H7 (cell line): Measurements from ENCODE around the gene REXO4. TPM values are rescaled to one million over a fixed set of nuclear protein-coding genes. Genes with fewer than 3 reads are reported as not detected.

ENCODE experiments used
- DNase-seq: peaks from one replicate; pipeline ENCODE4 v3.0.0; 2012
- H3K27me3 ChIP-seq: 2 replicates; pipeline ENCODE4 v1.6.0; 2011; ENCODE audit warnings: mild to moderate bottlenecking, low read length; ENCODE audit not compliant: control insufficient read depth, insufficient read depth
- H3K36me3 ChIP-seq: replicated peaks from 2 replicates; pipeline ENCODE4 v1.5.1; 2011; ENCODE audit warnings: low read length; ENCODE audit not compliant: control insufficient read depth, insufficient read depth
- H3K4me3 ChIP-seq: 2 replicates; pipeline ENCODE4 v1.5.1; 2011; ENCODE audit warnings: low read depth, mild to moderate bottlenecking, control low read depth, low read length, moderate library complexity; ENCODE audit not compliant: insufficient read depth
- total RNA-seq: library from RNA; depleted of rRNA; stranded (reverse); fragments of >200 nt; shearing (Covaris generic); gene quantifications from 2 replicates; pipeline ENCODE4 v1.2.3, GENCODE V29; 2014; rRNA removed

The REXO4 gene
- total RNA-seq, 1 experiment from 2014 or later = 28.5 TPM

DNA sequence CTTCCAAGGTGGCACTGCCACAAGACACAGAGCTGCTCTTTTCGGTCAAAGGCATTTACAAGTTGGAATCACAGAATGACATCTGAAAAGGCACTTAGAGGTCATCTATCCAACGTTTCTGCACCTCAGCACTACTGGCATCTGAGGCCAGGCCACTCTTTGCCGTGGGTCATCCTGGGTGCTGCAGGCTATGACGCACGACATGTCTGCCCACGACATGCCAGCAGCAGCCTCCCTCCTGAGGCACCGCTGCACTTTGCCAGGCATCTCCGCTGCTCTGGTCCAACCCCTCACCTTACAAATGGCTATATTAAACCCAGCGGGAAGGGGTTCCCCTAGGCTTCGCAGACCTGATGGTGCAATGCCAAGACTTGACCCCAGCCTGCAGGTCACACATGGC lies 50.0 kb downstream of the REXO4 start:
- DNase-seq = no peak
- Histone ChIP-seq H3K36me3 (peaks cover 51% of the 10 kb centered on the region), H3K4me3 (no peak overlapping the region), H3K27me3 (no peaks in the 10 kb centered on the region)

DNA sequence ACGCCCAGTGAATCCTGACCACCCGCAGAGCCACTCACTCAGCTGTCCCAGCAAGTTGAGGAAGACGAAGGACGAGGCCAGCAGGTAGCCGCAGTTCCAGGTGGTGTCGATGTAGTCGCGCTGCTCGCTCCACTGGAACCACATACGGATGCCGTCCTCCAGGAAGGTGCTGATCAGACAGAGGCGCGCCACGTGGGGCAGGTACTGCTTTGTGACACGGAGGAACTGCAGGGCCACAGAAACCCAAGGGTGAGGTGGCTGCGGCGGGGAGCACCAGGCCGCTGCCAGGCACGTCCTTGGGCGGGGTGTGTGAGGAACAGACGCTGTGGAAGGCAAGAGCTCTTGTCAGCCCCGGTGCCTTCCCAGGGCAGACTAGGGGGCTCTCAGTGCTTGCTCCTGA lies 50.6 kb downstream of the REXO4 start:
- H3K36me3 ChIP-seq = peaks cover 55% of the 10 kb centered on the region
- DNase-seq = no peak
- no peak overlapping the region for H3K4me3 ChIP-seq
- H3K27me3 ChIP-seq = no peaks in the 10 kb centered on the region

DNA sequence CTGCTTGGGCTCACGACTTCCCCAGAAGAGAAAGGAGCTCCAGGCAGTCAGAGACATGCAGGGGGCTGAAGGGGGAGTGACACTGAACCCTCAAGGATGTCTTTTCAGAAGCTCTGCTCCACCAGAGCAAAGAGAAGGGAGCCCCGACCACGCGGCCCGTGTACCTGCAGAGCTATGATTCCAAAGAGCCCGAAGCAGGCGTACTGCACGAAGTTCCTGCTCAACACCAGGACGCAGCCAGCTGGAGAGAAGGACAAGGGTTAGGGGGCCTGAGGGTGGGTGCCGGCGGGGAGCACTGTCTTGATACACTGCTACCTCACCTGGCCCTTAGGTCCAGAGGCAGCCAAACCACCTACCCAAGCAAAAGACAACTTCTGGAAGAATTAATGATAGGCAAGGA lies 51.4 kb downstream of the REXO4 start:
- no peak for DNase-seq
- Histone ChIP-seq H3K4me3 (no peak overlapping the region), H3K27me3 (no peaks in the 10 kb centered on the region), H3K36me3 (peaks cover 57% of the 10 kb centered on the region)

DNA sequence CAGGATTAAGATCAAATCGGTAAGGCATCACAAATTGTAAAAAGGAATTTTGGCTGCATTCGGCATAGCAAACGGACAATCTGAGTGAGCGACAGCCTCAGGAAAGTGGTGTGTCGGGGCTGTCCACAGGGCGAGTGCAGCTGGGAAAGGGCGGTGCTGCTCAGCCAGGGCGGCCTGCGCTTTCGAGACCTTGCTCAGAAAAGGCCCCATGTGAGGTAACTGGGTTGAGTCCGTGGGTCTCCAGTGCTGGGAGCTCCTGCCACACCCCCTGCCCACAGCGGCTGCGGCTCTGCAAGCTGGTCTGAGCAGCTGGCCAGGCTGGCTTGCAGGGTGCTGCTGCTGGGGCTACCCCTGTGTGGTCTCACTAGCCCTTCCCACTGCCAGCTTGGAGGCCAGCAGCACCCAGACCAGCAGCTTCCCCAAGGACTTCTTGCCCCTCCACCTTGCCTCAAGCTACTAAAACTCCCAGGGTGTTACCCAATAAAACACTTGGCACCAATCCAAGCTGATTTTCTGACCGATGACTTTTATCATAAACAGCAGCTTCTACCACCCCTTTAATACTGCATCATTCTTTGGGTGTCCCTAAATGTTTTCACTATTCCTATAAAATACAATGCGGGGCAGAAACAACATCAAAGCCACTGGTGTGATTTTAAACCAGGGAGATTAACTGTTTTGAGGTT lies 55.3 kb downstream of the REXO4 start:
- Histone ChIP-seq H3K4me3 (no peak overlapping the region), H3K36me3 (peaks cover 48% of the 10 kb centered on the region), H3K27me3 (no peaks in the 10 kb centered on the region)
- no peak for DNase-seq

DNA sequence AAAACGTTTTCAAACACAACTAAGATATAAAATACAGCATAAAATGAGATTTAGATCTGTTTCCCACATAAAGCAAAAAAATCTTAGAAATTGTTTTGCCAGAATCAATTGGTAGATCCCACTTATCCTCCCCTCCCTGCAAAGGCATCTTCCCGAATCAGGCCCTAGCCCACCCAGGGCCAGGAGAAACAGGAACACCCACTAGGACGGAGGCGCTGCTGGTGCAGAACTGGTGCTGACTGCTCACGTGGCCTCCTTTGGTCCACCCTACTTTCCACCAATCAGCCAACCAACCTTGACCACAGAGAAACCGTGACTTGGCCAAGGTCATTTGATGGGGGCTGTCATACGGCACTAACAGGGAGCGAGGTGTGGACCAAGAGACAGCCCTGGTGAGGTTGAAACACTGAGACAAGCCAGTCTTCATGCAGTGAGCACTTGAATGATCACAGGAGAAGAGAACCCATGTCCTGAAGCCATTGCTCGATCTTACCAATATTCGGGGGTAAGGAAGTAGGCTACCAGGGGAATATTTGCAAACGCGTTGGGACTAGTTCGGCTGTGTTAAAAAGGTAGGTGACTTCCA lies 56.2 kb downstream of the REXO4 start:
- H3K36me3 ChIP-seq = peaks cover 43% of the 10 kb centered on the region

DNA sequence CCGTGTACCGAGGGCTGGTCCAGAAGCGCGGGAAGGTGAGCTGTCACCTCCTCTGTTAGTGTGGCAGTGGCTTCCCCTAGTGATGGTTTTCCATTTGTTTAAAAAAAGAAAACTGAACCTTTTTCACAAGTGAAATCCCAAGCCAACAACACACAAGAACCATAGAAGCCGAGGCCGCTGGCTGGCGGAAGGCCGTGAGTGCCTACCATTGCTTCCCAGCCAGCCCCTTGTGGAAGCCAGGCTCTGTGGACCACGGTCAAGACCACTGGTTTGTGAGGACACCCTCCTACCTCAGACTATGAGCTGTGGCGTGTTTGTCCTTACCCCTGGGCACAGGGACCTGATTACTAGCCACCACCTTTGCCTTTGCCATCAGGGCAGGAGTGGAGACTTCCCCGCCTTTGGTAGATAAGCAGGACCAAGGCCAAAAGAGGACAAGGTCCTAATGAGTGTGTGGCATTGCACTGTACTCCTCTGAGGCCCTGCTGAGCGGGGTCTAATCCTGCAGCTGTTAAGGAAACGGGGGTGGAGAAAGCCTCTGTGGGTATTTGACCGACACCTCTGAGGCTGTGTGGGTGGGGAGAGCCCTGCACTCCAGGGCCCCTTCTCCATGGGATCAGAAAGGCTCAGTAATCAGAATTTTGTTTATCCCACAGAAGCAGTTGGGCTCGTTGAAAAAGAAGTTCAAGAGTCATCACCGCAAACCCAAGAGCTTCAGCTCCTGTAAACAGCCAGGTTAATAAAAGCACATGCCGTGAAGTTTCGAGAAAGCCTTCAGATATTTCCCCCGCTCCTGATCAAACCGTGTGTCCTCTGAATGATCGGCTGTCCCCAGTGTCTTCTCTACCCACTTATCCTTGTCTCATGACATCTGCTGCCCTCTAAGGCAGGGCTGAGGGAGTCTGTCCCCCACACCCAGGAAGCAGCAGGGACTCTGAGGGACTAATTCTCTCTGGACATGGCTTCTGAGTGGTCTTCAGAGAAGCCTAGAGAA lies 57.1 kb downstream of the REXO4 start:
- no peak overlapping the region for H3K4me3 ChIP-seq
- H3K27me3 ChIP-seq = no peaks in the 10 kb centered on the region
- peaks cover 37% of the 10 kb centered on the region for H3K36me3 ChIP-seq
- DNase-seq = no peak

More for the DNA sequence above, 56.2 kb downstream of the REXO4 start:
- Histone ChIP-seq H3K27me3 (no peaks in the 10 kb centered on the region), H3K4me3 (no peak overlapping the region)
- DNase-seq = no peak

DNA sequence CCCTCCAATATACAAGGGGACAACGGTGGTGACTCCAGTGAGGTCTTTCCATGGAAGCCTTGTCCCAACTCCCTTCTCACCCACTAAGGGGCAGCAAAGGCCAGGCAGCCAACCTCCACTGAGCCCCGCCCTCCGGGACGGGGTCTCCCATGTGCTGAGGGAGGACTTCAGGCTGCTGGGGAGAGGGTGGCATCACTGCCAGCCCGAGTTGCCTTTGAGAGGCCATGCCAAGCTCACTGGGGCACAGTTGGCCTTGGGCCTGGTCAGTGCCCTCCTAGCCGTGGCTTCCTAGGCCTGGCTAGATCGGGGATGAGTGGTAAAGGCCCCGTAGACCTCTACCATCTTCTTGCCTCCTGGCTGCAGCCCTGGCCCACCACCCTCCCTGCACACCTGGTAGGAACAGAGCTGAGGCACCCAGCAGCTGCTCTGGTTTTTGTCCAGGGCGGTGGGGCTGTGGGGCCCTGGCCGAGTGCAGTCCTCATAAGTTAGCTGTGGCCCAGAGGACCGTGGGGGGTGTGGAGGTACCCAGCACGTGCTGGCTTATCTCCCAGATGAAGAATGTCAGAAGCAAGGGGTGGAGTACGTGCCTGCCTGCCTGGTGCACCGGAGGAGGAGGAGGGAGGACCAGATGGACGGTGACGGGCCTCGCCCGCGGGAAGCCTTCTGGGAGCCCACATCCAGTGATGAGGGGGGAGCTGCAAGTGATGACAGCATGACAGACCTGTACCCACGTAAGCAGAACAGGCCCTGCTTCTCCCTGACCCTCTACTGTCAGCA lies 58.2 kb downstream of the REXO4 start:
- DNase-seq = peak; percentile 90
- no peaks in the 10 kb centered on the region for H3K27me3 ChIP-seq
- H3K36me3 ChIP-seq = peaks cover 28% of the 10 kb centered on the region
- H3K4me3 ChIP-seq = no peak overlapping the region

DNA sequence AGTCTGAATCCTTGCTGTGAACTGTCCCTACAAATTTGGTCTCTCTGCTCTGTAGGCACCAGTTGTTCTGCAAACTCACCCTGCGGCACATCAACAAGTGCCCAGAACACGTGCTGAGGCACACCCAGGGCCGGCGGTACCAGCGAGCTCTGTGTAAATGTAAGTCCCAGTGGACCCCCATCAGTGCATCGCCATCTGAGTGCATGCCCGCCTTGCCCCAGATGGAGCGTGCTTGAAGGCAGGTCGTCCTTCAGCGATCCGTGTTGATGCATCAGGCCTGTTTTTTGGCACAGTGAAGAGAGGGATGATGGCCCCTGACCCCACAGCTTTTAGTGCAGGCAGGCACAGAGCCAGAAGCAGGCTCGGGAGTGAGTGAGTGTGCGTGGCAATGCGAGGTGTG lies 60.2 kb downstream of the REXO4 start:
- peak overlapping the region; percentile 81 for H3K4me3 ChIP-seq
- DNase-seq = no peak
- H3K36me3 ChIP-seq = peaks cover 18% of the 10 kb centered on the region
- no peaks in the 10 kb centered on the region for H3K27me3 ChIP-seq

DNA sequence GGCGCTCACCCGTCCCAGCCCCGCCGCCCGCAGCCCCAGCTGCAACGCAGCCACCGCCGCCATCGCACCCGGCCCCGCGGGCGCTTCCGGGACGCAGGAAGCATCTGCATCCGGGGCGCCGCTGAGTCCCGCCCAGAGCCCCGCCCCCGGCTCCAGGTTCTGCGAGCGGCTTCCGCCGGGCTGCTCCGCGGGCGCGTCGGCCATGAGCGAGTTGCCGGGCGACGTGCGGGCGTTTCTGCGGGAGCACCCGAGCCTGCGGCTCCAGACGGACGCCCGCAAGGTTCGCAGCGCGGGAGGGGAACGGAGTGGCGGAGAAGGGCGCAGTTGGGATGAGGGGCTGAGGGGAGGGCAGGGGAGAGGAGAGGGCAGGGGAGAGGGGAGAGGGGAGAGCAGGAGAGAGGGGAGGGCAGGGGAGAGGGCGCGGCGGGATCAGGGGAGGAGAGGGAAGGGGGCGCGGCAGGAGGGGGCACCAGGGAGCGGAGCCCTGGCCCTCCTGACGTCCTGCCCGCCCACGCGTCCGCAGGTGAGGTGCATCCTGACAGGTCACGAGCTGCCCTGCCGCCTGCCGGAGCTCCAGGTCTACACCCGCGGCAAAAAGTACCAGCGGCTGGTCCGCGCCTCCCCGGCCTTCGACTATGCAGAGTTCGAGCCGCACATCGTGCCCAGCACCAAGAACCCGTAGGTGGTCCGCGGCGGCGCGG lies 61.3 kb downstream of the REXO4 start, which contains the start of the genes SURF1 and SURF2:
TSS of gene SURF1 (minus strand) at position 97 of the 701 bp plus-strand sequence. CDS start at position 63, 34 bp downstream.
TSS of gene SURF2 (plus strand) at position 160 of the 701 bp plus-strand sequence. CDS start at position 203, 43 bp downstream.
- Histone ChIP-seq H3K36me3 (peaks cover 23% of the 10 kb centered on the region), H3K4me3 (peak within 1 kb of the TSS; percentile 85), H3K27me3 (no peaks in the 10 kb centered on the region)
- peak; percentile 97 for DNase-seq

Other genes starting within 250 kb of the REXO4 start
- not detected in 2 replicates for gene OBP2B, start 208.8 kb downstream of the REXO4 start, total RNA-seq
- 0.63 TPM in 1 of 2 replicates, not detected in the other for gene ABO, start 142.8 kb downstream of the REXO4 start, total RNA-seq
- gene SURF6, start 81.8 kb downstream of the REXO4 start, total RNA-seq = 42.0 and 45.2 TPM in 2 replicates
- gene MED22, start 69.9 kb downstream of the REXO4 start, total RNA-seq = 61.0 and 64.6 TPM in 2 replicates
- gene RPL7A, start 69.8 kb downstream of the REXO4 start, total RNA-seq = 2,813 and 2,948 TPM in 2 replicates
- 30.6 and 31.8 TPM in 2 replicates for gene SURF1, start 61.5 kb downstream of the REXO4 start, total RNA-seq
- gene SURF2, start 61.5 kb downstream of the REXO4 start, total RNA-seq = 25.8 and 28.1 TPM in 2 replicates
- 174 and 181 TPM in 2 replicates for gene SURF4, start 42.0 kb downstream of the REXO4 start, total RNA-seq
- gene STKLD1, start 41.6 kb downstream of the REXO4 start, total RNA-seq = 0.17 and 0.41 TPM in 2 replicates
- gene ADAMTS13, start 4.4 kb upstream of the REXO4 start, total RNA-seq = 2.8 and 5.5 TPM in 2 replicates
- 9.5 and 11.3 TPM in 2 replicates for gene CACFD1, start 42.0 kb upstream of the REXO4 start, total RNA-seq
- 13.8 and 18.2 TPM in 2 replicates for gene SLC2A6, start 61.1 kb upstream of the REXO4 start, total RNA-seq
- not detected in 2 replicates for gene MYMK, start 106.9 kb upstream of the REXO4 start, total RNA-seq
- gene ADAMTSL2, start 116.7 kb upstream of the REXO4 start, total RNA-seq = 0.42 and 0.70 TPM in 2 replicates
- 1.2 and 3.7 TPM in 2 replicates for gene FAM163B, start 191.4 kb upstream of the REXO4 start, total RNA-seq
- 0.07 TPM in 1 of 2 replicates, not detected in the other for gene DBH, start 218.4 kb upstream of the REXO4 start, total RNA-seq